ENCODE data around the gene RAB7B.

GRCh38 chr1:206012086-206012859 is 9.1 kb upstream of the RAB7B start:
- TF ChIP-seq POLR2A (IDR thresholded peaks at IDR 0.05) (no peak), CTCF (IDR thresholded peaks at IDR 0.05 in 4 of 5, conservative IDR thresholded peaks at IDR 0.05 in 1 of 5) (no peak)
